ENCODE results near the gene KIF24. TPM values are rescaled to one million over a fixed set of nuclear protein-coding genes. Genes with fewer than 3 reads are reported as not detected.

The KIF24 gene
- total and polyA plus RNA-seq, 2 experiments from 2014 or later = 0.71 to 1.3 TPM

DNA sequence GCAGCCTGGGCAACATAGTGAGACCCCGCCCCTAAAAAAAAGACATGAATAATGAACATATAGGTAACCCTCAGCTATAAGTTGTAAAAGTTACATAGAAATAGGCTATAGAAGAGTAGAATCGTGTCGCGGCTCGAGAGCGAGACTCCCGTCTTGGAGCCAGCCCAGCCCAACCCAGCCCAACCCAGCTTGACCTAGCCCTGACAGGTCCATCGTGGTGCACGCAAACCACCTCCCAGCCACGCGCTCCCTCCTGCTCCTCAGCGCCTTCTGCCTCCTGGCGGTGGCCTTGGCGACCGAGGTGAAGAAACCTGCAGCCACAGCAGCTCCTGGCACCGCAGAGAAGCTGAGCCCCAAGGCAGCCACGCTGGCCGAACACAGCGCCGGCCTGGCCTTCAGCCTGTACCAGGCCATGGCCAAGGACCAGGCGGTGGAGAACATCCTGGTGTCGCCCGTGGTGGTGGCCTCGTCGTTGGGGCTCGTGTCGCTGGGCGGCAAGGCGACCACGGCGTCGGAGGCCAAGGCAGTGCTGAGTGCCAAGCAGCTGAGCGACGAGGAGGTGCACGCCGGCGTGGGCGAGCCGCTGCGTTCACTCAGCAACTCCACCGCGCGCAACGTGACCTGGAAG is 10.8 kb downstream of the KIF24 start:
- Histone ChIP-seq H3K9me3 (ENCODE audit: low read depth) (no peaks in the 10 kb centered on the region), H4K20me1 (ENCODE audit: insufficient read depth, poor library complexity, severe bottlenecking) (no peaks in the 10 kb centered on the region), H3K4me2 (no peak overlapping the region), H3K27ac (no peak overlapping the region), H3K4me3 (no peak overlapping the region), H2AFZ (no peak overlapping the region), H3K4me1 (ENCODE audit: insufficient read depth) (no peaks in the 10 kb centered on the region), H3K79me2 (peaks cover 4% of the 10 kb centered on the region), H3K36me3 (replicated peaks; ENCODE audit: insufficient read depth, low read depth) (no peaks in the 10 kb centered on the region), H3K9me2 (replicated peaks; ENCODE audit: insufficient read depth) (no peaks in the 10 kb centered on the region), H3K27me3 (no peaks in the 10 kb centered on the region)
- no peak for DNase-seq (ENCODE audit: low spot score)
- no peak for TF ChIP-seq EZH2 (IDR thresholded peaks at IDR 0.05; ENCODE audit: borderline replicate concordance)
- no peak for TF ChIP-seq EZH2phosphoT487 (IDR thresholded peaks at IDR 0.05; ENCODE audit: low read depth, severe bottlenecking, unreplicated experiment)
- TF ChIP-seq CTCF (IDR thresholded peaks at IDR 0.05; ENCODE audit: poor library complexity) = no peak
- 94% methylated on average over 43 of the region's 44 CpGs for WGBS (ENCODE audit: low lambda C conversion rate, missing lambda C conversion rate)

DNA sequence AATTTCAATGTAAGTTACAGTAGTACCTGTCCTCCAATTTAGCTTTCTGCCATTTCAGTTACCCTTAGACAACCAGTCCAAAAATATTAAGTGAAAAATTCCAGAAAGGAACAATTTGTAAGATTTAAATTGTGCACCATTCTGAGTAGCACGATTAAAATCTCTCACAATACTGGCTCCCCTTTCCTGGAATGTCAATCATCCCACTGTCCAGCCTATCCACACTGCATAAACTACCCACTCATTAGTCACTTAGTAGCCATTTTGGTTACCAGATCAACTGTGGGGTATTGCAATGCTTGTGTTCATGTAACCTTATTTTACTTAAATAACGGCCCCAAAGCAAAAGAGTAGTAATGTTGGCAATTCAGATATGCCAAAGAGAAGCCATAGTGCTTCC is 11.6 kb downstream of the KIF24 start:
- Histone ChIP-seq H3K27ac (no peak overlapping the region), H3K4me2 (no peak overlapping the region), H3K27me3 (no peaks in the 10 kb centered on the region), H4K20me1 (ENCODE audit: insufficient read depth, poor library complexity, severe bottlenecking) (no peaks in the 10 kb centered on the region), H3K9me3 (ENCODE audit: low read depth) (no peaks in the 10 kb centered on the region), H2AFZ (no peak overlapping the region), H3K4me3 (no peak overlapping the region), H3K9me2 (replicated peaks; ENCODE audit: insufficient read depth) (no peaks in the 10 kb centered on the region), H3K79me2 (peaks cover 4% of the 10 kb centered on the region), H3K36me3 (replicated peaks; ENCODE audit: insufficient read depth, low read depth) (no peaks in the 10 kb centered on the region), H3K4me1 (ENCODE audit: insufficient read depth) (no peaks in the 10 kb centered on the region)
- WGBS (ENCODE audit: low lambda C conversion rate, missing lambda C conversion rate) = 96% methylated on average over 2 of the region's 2 CpGs
- TF ChIP-seq CTCF (IDR thresholded peaks at IDR 0.05; ENCODE audit: poor library complexity) (no peak), EZH2 (IDR thresholded peaks at IDR 0.05; ENCODE audit: borderline replicate concordance) (no peak), EZH2phosphoT487 (IDR thresholded peaks at IDR 0.05; ENCODE audit: low read depth, severe bottlenecking, unreplicated experiment) (no peak)
- no peak for DNase-seq (ENCODE audit: low spot score)

DNA sequence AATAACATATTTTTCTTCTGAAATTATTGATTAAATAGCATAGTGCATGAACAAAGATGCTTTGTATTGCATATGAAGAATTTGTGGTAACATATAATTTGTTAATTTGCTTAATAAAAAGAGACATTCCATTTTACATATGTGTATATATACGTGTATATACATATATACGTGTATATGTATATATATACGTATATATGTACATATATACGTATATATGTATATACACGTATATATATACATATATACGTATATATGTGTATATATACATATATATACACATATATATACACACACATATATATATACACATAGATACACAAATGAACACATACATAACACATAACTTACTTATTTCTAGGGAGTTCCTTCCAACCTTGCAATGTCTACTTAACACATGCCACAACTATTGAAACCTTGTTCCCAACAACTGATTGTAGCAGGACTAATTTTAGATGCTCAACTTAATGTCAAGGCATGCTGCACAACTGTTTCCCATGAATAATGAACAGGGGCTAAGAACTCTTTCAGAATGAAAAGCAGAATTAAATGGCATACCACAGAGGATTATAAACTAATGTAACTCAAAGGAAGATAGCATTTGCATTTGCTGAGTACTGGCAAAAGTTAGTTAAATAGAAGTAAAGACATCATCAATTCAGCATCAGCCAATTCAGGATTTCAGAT is 17.4 kb downstream of the KIF24 start:
- Histone ChIP-seq H3K4me1 (ENCODE audit: insufficient read depth) (no peaks in the 10 kb centered on the region), H3K4me3 (no peak overlapping the region), H2AFZ (no peak overlapping the region), H3K27ac (no peak overlapping the region), H3K79me2 (no peaks in the 10 kb centered on the region), H4K20me1 (ENCODE audit: insufficient read depth, poor library complexity, severe bottlenecking) (no peaks in the 10 kb centered on the region), H3K4me2 (no peak overlapping the region), H3K36me3 (replicated peaks; ENCODE audit: insufficient read depth, low read depth) (no peaks in the 10 kb centered on the region), H3K27me3 (no peaks in the 10 kb centered on the region), H3K9me2 (replicated peaks; ENCODE audit: insufficient read depth) (no peaks in the 10 kb centered on the region), H3K9me3 (ENCODE audit: low read depth) (no peaks in the 10 kb centered on the region)
- no peak for DNase-seq (ENCODE audit: low spot score)
- 100% methylated on average over 4 of the region's 6 CpGs for WGBS (ENCODE audit: low lambda C conversion rate, missing lambda C conversion rate)
- no peak for TF ChIP-seq CTCF (IDR thresholded peaks at IDR 0.05; ENCODE audit: poor library complexity)
- no peak for TF ChIP-seq EZH2phosphoT487 (IDR thresholded peaks at IDR 0.05; ENCODE audit: low read depth, severe bottlenecking, unreplicated experiment)
- TF ChIP-seq EZH2 (IDR thresholded peaks at IDR 0.05; ENCODE audit: borderline replicate concordance) = no peak
